HepG2 (cell line): ENCODE data around the gene ZNF764. TPM values are rescaled to one million over a fixed set of nuclear protein-coding genes. Genes with fewer than 3 reads are reported as not detected.

Source experiments
- ATM ChIP-seq: fragments of 450-650 bp; IDR thresholded peaks from 2 replicates; pipeline ENCODE4 v1.7.1; 2017; ENCODE audit warnings: mild to moderate bottlenecking, borderline replicate concordance
- BORCS8-MEF2B ChIP-seq: sonication (generic); formaldehyde crosslinking; IDR thresholded peaks from 2 replicates; pipeline ENCODE4 v1.8.0; 2022; ENCODE audit warnings: mild to moderate bottlenecking, missing genetic modification reagents
- CBX1 ChIP-seq: IDR thresholded peaks from one replicate; pipeline ENCODE4 v1.6.1; 2016; ENCODE audit warnings: antibody characterized with exemption, low read depth
- GABPB1 ChIP-seq: IDR thresholded peaks from 2 replicates; pipeline ENCODE4 v1.6.1; 2016; ENCODE audit warnings: mild to moderate bottlenecking, missing genetic modification reagents, moderate library complexity, missing compliant biosample characterization
- HHEX ChIP-seq: IDR thresholded peaks from 2 replicates; pipeline ENCODE4 v1.6.1; 2016; ENCODE audit warnings: control low read depth
- NBN ChIP-seq: fragments of 450-650 bp; conservative IDR thresholded peaks from 2 replicates; pipeline ENCODE4 v1.6.1; 2017
- POLR2A ChIP-seq, 2 experiments: IDR thresholded peaks; 2 replicates each; pipeline ENCODE4 v1.6.1; 2011; ENCODE audit warnings: low read depth in 2 of 2, low read length in 2 of 2, mild to moderate bottlenecking in 1 of 2, moderate library complexity in 1 of 2; ENCODE audit not compliant: insufficient read depth in 1 of 2
- RBFOX2 ChIP-seq: fragments of 200-400 bp; formaldehyde crosslinking; IDR thresholded peaks from 2 replicates; pipeline ENCODE4 v1.6.1; 2017; ENCODE audit warnings: low read depth, mild to moderate bottlenecking, low read length
- SAFB2 ChIP-seq: sonication (generic); formaldehyde crosslinking; IDR thresholded peaks from 2 replicates; pipeline ENCODE4 v1.5.1; 2020; ENCODE audit warnings: missing genetic modification reagents, low read depth, mild to moderate bottlenecking, borderline replicate concordance
- SP140L ChIP-seq: sonication (generic); formaldehyde crosslinking; IDR thresholded peaks from 2 replicates; pipeline ENCODE4 v1.4.0; 2020; ENCODE audit warnings: missing genetic modification reagents, borderline replicate concordance
- TBX3 ChIP-seq: fragments of 450-650 bp; IDR thresholded peaks from 2 replicates; pipeline ENCODE4 v1.6.1; 2017; ENCODE audit warnings: antibody characterized with exemption, mild to moderate bottlenecking, inconsistent platforms, borderline replicate concordance
- ZKSCAN1 ChIP-seq: fragments of 150-350 bp; IDR thresholded peaks from 2 replicates; pipeline ENCODE4 v1.6.1; 2014; ENCODE audit warnings: low read length
- ZNF24 ChIP-seq: fragments of 450-650 bp; IDR thresholded peaks from 2 replicates; pipeline ENCODE4 v1.6.1; 2017; ENCODE audit warnings: antibody characterized with exemption, mild to moderate bottlenecking
- ZNF350 ChIP-seq: sonication (generic); formaldehyde crosslinking; IDR thresholded peaks from 2 replicates; pipeline ENCODE4 v1.4.0; 2020; ENCODE audit warnings: mild to moderate bottlenecking, low read depth, missing genetic modification reagents, borderline replicate concordance
- ZNF382 ChIP-seq: sonication (generic); formaldehyde crosslinking; IDR thresholded peaks from 2 replicates; pipeline ENCODE4 v1.5.0; 2020; ENCODE audit warnings: missing genetic modification reagents, mild to moderate bottlenecking, borderline replicate concordance
- ZNF670 ChIP-seq: sonication (generic); formaldehyde crosslinking; IDR thresholded peaks from 2 replicates; pipeline ENCODE4 v1.8.0; 2022; ENCODE audit warnings: mild to moderate bottlenecking, missing genetic modification reagents, borderline replicate concordance
- polyA plus RNA-seq, 8 experiments: library from polyadenylated mRNA; depleted of rRNA in 3 of 8; stranded (reverse) in 7 of 8; unstranded in 1 of 8; fragments of >200 nt; fragmentation: Illumina TruSeq in 4 of 8; extraction: Trizol in 4 of 8; gene quantifications; 2 replicates each; pipeline versions ENCODE4 v1.2.1 to v1.2.3, GENCODE V29; 2011 to 2016; ENCODE audit warnings: low read depth in 4 of 8, missing spikeins in 1 of 8, mixed read lengths in 1 of 8; ENCODE audit not compliant: insufficient read depth in 1 of 8
- total RNA-seq, 5 experiments: library from RNA; depleted of rRNA; stranded (reverse); fragments of >200 nt; fragmentation: Illumina TruSeq; extraction: Trizol; gene quantifications; 2 replicates each; pipeline ENCODE4 v1.2.3, GENCODE V29; 2016; ENCODE audit warnings: low read depth in 1 of 5
- TF ChIP-seq, protein P1 (sequence below): sonication (generic); formaldehyde crosslinking; IDR thresholded peaks from 2 replicates; pipeline ENCODE4 v1.8.1; 2022; ENCODE audit warnings: mild to moderate bottlenecking, missing genetic modification reagents
- TF ChIP-seq, protein P2 (sequence below): sonication (generic); formaldehyde crosslinking; IDR thresholded peaks from 2 replicates; pipeline ENCODE4 v1.4.0; 2020; ENCODE audit warnings: missing genetic modification reagents, borderline replicate concordance
- TF ChIP-seq, protein P3 (sequence below): sonication (generic); formaldehyde crosslinking; IDR thresholded peaks from 2 replicates; pipeline ENCODE4 v1.5.1; 2020; ENCODE audit warnings: missing genetic modification reagents, mild to moderate bottlenecking, borderline replicate concordance
- TF ChIP-seq, protein P4 (sequence below): sonication (generic); formaldehyde crosslinking; IDR thresholded peaks from 2 replicates; pipeline ENCODE4 v1.4.0; 2020; ENCODE audit warnings: missing genetic modification reagents
- TF ChIP-seq, protein P5 (sequence below): sonication (generic); formaldehyde crosslinking; IDR thresholded peaks from 2 replicates; pipeline ENCODE4 v1.4.0; 2020; ENCODE audit warnings: missing genetic modification reagents

The ZNF764 gene
- total and polyA plus RNA-seq, 2 of the 13 experiments (the other 11 are each of a cell fraction or from before 2014, with no cell fraction given), result 4.1 to 9.1 TPM

DNA sequence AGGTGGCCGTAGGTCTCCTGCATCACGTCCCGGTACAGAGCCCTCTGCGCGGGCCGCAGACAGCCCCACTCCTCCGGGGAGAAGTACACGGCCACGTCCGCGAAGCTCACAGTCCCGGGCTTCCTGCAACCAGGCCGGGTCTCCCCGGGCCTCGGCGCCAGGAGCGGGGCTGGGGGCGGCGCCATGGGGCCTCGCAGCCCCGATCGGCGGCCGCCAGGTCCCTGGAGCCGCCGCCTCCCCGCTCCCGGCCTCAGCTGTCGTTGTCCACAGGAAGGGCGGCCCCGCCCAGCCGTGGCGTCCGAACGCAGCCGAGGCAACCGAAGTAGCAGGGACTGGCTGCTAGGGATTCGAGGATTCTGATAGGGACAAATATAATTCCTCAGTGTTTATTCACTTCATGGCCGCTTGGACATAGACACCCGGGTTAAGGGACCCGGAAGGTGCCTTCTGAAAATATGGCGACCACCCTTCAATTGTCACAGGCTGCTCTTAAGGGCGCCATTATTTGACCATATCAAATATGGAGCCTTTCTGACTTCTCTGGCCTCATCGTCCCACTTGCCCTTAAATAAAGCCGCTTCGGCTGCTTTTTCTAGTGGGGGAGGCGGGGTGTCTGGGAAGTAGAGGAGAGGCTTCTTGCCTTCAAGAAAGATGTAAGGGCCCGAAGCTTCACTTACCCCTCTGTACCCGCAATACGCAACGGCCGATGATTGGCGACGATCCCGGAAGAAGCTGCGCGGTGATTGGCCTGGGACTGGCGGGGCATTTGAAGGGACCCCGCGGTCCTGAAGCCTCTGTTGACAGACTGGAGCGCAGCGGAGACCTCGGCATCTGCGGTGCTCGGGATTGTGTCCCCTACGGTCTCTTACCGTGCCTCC is 13.5 kb upstream of the ZNF764 start, which contains the start of gene ZNF688 (continued):
- TF ChIP-seq, protein P1, sequence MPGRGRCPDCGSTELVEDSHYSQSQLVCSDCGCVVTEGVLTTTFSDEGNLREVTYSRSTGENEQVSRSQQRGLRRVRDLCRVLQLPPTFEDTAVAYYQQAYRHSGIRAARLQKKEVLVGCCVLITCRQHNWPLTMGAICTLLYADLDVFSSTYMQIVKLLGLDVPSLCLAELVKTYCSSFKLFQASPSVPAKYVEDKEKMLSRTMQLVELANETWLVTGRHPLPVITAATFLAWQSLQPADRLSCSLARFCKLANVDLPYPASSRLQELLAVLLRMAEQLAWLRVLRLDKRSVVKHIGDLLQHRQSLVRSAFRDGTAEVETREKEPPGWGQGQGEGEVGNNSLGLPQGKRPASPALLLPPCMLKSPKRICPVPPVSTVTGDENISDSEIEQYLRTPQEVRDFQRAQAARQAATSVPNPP (CRISPR knock-in tag), result no peak; the same call in 1 of the 2 replicates
- TF ChIP-seq ZNF24 (no peak), ZNF670 (CRISPR knock-in tag) (0 out of 2 replicates have a peak, but pooled peaks have one; percentile 51), BORCS8-MEF2B (peak; percentile 91), RBFOX2 (peak; percentile 96), ZNF382 (CRISPR knock-in tag) (no peak), NBN (no peak), ZKSCAN1 (no peak), GABPB1 (CRISPR knock-in tag) (peak; percentile 78), CBX1 (no peak), ATM (no peak), SAFB2 (CRISPR knock-in tag) (peak; percentile 53; the same call in 1 of the 2 replicates), TBX3 (no peak), SP140L (CRISPR knock-in tag) (0 out of 2 replicates have a peak, but pooled peaks have one; percentile 58), ZNF350 (CRISPR knock-in tag) (no peak), POLR2A (IDR thresholded peaks at IDR 0.05; ENCODE audit: insufficient read depth in 1 of 2, low read depth in 2 of 2, low read length in 2 of 2) (peak; percentile 52 to 74), HHEX (CRISPR knock-in tag) (no peak)
- TF ChIP-seq, protein P2, sequence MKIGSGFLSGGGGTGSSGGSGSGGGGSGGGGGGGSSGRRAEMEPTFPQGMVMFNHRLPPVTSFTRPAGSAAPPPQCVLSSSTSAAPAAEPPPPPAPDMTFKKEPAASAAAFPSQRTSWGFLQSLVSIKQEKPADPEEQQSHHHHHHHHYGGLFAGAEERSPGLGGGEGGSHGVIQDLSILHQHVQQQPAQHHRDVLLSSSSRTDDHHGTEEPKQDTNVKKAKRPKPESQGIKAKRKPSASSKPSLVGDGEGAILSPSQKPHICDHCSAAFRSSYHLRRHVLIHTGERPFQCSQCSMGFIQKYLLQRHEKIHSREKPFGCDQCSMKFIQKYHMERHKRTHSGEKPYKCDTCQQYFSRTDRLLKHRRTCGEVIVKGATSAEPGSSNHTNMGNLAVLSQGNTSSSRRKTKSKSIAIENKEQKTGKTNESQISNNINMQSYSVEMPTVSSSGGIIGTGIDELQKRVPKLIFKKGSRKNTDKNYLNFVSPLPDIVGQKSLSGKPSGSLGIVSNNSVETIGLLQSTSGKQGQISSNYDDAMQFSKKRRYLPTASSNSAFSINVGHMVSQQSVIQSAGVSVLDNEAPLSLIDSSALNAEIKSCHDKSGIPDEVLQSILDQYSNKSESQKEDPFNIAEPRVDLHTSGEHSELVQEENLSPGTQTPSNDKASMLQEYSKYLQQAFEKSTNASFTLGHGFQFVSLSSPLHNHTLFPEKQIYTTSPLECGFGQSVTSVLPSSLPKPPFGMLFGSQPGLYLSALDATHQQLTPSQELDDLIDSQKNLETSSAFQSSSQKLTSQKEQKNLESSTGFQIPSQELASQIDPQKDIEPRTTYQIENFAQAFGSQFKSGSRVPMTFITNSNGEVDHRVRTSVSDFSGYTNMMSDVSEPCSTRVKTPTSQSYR, result 0 out of 2 replicates have a peak, but pooled peaks have one; percentile 2
- TF ChIP-seq, protein P3, sequence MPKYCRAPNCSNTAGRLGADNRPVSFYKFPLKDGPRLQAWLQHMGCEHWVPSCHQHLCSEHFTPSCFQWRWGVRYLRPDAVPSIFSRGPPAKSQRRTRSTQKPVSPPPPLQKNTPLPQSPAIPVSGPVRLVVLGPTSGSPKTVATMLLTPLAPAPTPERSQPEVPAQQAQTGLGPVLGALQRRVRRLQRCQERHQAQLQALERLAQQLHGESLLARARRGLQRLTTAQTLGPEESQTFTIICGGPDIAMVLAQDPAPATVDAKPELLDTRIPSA, result no peak
- TF ChIP-seq, protein P4, sequence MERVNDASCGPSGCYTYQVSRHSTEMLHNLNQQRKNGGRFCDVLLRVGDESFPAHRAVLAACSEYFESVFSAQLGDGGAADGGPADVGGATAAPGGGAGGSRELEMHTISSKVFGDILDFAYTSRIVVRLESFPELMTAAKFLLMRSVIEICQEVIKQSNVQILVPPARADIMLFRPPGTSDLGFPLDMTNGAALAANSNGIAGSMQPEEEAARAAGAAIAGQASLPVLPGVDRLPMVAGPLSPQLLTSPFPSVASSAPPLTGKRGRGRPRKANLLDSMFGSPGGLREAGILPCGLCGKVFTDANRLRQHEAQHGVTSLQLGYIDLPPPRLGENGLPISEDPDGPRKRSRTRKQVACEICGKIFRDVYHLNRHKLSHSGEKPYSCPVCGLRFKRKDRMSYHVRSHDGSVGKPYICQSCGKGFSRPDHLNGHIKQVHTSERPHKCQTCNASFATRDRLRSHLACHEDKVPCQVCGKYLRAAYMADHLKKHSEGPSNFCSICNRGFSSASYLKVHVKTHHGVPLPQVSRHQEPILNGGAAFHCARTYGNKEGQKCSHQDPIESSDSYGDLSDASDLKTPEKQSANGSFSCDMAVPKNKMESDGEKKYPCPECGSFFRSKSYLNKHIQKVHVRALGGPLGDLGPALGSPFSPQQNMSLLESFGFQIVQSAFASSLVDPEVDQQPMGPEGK (CRISPR knock-in tag), result peak; percentile 47; the same call in 1 of the 2 replicates
- TF ChIP-seq, protein P5, sequence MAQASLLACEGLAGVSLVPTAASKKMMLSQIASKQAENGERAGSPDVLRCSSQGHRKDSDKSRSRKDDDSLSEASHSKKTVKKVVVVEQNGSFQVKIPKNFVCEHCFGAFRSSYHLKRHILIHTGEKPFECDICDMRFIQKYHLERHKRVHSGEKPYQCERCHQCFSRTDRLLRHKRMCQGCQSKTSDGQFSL (CRISPR knock-in tag), result no peak
